Stimulated activated CD4-positive, alpha-beta T cell treated with anti-CD3 and anti-CD28 coated beads, TNF-alpha, amount 100 ng/mL, for 4 hours (primary cell): ENCODE data around the gene RNU6-9.

Source experiments
- DNase-seq, 3 experiments: peaks; one replicate each; pipeline ENCODE4 v3.0.0-alpha.2; 2020; ENCODE audit warnings: low read depth in 3 of 3

The RNU6-9 gene

GRCh38 chr19:861756-862580, 31.3 kb upstream of the RNU6-9 start:
- DNase-seq: peak; percentile 41 to 57 (median 42)

DNA sequence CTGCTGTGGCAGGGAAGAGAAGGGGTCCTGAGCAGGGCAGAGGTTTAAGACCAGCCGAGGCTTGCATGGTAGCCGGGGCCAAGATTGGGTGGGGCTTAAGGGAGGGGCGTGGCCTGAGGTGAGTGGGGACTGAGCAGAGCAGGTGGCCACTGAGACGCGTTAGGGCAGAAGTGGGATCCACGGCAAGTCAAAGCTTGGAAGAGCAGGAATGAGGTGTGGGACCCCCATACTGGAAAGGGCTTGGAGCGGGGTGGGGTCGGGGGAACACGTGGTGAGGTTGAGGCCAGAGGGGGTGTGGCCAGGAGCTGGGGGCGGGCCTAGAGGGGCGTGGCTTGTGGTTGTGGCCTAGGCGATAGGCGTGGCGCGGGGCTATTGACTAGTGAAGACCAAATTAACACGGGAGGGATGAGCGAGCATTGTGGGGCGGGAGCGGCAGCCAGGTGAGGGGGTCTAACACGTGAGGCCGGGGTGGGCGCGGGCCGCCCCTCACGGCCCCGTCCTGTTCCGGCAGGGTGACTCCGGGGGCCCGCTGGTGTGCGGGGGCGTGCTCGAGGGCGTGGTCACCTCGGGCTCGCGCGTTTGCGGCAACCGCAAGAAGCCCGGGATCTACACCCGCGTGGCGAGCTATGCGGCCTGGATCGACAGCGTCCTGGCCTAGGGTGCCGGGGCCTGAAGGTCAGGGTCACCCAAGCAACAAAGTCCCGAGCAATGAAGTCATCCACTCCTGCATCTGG, 30.5 kb upstream of the RNU6-9 start:
- DNase-seq: peak; percentile 58 to 64 (median 63)

- DNase-seq: no peak
Observed at GRCh38 chr19:863315-863620, 30.0 kb upstream of the RNU6-9 start.

DNA sequence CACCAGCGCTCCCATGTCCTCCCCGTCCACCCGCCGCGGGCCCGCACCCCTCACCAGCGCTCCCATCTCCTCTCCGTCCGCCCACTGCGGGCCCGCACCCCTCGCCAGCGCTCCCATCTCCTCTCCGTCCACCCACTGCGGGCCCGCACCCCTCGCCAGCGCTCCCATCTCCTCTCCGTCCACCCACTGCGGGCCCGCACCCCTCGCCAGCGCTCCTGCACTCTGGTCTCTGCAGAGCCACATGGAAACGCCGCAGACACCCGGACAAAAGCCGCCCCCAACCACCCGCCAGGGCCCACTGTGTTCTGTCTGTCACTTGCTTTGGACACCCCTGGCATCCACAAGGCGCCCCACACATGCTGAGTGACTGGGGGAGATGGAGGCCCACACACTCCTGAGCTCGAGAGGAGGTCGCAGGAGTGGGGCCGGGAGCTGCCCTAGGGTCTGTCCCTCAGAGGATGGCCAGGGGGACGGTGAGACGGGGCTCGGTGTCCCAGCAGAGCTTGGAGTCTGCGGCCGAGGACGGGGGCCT, 26.4 kb upstream of the RNU6-9 start:
- DNase-seq: no peak

- DNase-seq: no peak
Observed at GRCh38 chr19:867301-867793, 25.9 kb upstream of the RNU6-9 start.

DNA sequence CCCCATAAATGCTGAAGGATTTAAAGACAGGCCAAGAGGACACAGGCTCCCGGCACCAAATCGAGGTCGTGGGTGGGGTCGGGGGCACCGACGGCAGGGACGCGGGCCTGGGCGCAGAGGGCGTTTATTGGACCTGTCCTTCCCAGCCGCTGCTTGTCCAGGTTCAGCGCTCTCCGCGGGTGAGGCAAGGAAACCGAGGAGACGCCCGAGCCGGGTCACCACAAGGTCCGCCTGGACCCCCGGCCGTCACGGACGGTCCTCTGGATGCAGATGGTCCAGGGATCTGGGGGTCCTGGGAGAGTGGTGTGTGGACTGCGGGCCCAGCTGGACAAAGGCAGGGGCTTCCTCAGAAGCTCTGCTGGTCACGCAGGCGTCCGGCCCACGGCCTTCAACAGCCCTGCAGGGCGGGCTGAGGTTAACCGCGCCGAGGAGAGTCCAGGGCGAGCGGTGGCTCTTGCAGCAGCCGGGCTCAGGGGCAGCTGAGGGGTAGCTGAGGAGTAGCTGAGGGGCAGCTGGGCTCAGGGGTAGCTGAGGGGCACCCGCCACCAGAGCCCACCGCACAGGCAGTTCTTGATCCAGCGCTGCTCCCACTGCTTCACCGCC, 25.3 kb upstream of the RNU6-9 start:
- DNase-seq: no peak

GRCh38 chr19:868458-869244, 24.6 kb upstream of the RNU6-9 start:
- no peak for DNase-seq

GRCh38 chr19:869245-870177, 23.8 kb upstream of the RNU6-9 start:
- DNase-seq: no peak

DNA sequence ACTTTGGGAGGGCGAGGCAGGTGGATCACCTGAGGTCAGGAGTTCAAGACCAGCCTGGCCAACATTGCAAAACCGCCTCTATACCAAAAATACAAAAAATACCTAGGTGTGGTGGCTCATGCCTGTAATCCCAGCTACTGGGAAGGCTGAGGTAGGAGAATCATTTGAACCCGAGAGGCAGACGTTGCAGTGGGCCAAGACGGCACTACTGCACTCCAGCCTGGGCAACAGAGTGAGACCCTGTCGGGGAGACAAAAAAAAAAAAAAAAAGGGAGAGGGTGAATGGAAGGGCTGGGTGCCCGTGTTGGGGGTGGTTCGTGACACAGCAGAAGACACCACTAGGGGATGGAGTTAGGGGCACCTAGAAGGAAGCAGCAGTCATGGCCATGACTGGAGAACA, 23.0 kb upstream of the RNU6-9 start:
- DNase-seq: no peak

- no peak for DNase-seq
Observed at GRCh38 chr19:870963-871401, 22.3 kb upstream of the RNU6-9 start.

- no peak for DNase-seq
Observed at GRCh38 chr19:871446-872265, 21.6 kb upstream of the RNU6-9 start.

DNA sequence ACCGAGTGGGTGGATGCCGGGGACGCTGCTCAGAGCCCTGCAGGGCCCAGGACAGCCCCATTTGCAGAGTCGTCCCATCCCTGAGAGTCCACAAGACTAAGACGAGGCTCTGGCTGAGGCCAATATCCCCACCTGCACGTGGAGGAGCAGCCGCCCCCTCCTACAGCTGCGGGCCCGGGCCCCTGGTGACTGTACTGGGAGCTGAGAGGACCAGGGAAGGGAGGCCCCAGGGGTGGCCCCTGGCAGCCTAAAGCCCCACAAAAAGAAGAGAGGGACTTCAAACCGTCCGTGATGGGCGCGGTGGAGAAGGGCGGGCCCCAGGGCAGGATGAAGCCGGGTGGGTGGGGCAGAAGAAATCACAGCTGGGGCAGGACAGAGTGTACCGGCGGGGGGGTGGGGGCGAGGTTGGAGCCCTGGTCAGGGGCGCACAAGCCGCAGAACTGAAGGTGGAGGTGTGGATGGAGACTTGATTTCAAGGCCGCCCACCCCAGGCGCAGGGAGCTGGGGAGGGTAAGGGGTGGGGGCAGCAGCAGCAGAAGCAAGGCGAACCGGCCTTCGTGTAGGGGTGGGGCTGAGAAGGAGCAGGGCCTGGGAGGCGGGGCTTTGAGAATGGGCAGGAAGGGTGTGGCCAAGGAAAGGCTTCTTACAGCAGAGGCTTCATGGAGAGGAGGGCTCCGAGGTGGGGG, 20.9 kb upstream of the RNU6-9 start:
- DNase-seq: peak; percentile 48 to 69 (median 59)

GRCh38 chr19:873084-873483, 20.2 kb upstream of the RNU6-9 start:
- DNase-seq: peak in 2 of 3 experiments; percentile 24 to 53

DNA sequence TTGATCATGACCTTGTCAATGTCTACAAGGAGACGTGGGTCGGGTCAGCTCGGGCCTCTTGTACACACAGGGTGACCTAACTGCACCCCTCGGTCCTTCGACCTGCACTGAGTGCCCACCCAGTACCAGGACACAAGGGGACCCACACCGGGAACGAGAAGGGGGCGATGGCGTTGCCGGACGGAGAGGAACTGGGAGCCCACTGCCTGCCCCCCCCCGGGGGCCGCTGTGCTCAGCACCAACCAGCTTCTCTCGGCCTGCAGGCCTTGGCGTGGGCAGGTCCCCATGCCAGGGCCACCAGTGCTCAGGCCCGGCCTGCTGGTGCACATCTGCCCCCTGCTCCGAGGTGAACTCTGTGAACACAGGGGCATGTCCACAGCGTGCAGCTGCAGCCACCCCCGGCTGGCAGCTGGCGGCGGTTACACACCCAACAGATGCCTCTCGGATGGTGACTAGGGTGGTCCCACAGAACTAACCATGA, 19.7 kb upstream of the RNU6-9 start:
- DNase-seq: no peak

DNA sequence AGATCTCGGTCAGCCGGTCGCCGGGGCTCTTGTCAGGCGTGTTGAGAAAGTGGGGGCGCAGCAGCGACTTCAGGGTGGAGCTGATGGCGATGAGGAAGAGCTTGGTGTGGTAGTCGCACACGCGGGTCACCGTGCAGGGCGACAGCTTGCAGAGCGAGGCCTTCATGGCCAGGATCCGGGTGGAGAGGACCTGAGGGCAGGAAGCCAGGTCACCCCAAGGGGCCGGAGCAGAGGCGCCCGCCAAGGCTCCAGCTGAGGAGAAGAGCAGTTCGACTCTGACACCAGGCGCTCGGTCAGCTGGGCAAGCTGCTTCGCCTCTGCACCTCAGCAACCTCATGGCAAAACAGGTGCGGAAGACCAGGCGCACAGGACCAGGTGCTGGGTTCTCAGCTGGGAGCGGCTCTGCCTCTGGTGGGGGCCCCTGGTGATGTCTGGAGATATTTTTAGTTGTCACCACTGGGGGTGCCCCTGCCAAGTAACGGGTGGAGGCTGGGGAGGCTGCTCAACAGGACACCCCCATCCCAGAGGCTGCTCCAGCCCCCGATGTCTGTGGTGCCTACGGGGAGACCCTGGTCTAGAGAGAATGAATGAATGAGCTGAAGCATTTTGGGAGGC, 17.9 kb upstream of the RNU6-9 start:
- no peak for DNase-seq

DNA sequence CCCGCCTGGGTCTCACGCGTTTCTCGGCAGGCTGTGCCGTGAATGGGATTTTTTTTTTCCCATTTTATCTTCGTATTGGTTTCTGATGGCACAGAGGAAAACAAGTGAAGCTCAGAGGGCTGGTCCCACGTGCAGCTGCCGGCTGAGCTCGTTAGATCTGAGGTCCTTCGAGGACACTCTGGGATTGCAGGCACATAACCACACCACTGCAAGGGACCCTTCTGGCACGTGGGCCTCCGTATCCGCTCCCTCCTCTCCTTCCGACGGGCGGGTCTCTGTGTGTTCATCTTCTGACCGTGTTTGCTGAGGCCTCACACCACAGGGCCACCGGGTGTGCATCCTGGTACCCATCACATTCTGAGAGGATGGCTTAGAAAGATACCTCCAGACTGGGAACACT, 17.2 kb upstream of the RNU6-9 start:
- no peak for DNase-seq

GRCh38 chr19:876780-877314, 16.4 kb upstream of the RNU6-9 start:
- DNase-seq: no peak
